ENCODE measurements around the gene CHD6. TPM values are rescaled to one million over a fixed set of nuclear protein-coding genes. Genes with fewer than 3 reads are reported as not detected.

CHD6 gene
- total and polyA plus RNA-seq, 2 of the 13 experiments (the other 11 are each of a cell fraction or from before 2014, with no cell fraction given): 14.4 to 52.0 TPM

DNA sequence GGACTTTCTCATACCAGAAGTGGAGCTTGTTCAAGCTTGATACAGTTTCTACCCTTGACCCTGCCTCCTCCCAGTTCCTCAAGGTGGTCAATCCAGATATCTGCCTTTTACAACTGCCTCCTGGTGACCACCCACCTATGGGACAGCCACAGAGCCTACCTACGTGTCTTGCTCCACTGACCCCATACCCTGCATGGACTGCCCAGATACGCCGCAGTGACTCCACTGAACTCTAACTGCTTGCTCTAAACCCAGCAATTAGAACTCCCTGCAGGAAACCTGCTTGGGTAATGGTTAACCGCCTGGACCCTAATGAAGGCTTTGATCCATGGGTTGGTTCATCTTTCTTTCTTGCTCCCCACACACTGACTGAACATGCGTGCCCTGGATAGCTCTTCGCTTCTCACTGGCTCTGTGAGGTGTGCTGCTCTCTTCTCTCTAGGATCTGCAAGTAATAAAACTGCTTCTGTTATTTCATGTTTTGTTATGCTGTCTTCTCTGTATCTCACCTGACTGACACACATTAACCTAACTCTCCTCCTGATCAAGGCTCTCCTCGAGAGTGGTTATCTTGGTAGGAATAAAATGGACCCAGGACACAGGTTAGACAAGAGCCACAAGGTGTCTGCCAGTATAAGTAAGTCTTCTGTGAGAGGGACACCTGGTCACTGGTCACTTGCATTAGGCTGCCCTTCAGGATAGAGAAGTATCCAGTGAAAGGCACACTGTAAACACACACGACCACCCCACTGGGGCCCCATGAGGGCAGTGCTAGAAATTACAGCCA lies 79.2 kb downstream of the CHD6 start:
- Histone ChIP-seq H3K79me2 (ENCODE audit: insufficient read depth, low read length) (peaks cover 62% of the 10 kb centered on the region), H3K27ac (ENCODE audit: extremely low read length, insufficient read depth, low read length) (peak overlapping the region; percentile 68), H2AFZ (ENCODE audit: low read length) (peak overlapping the region; percentile 30), H3K9me3 (ENCODE audit: low read length) (0 out of 2 replicates have a peak, but pooled peaks cover 5% of the 10 kb centered on the region), H3K4me1 (ENCODE audit: insufficient read depth, low read length) (peaks cover 73% of the 10 kb centered on the region), H3K9ac (ENCODE audit: insufficient read depth, low read depth, low read length) (peak overlapping the region; percentile 42), H4K20me1 (ENCODE audit: insufficient read depth, low read length) (peaks cover 7% of the 10 kb centered on the region; the same call in 1 of the 2 replicates), H3K27me3 (ENCODE audit: control insufficient read depth in 1 of 2, insufficient read depth in 2 of 2, low read length in 2 of 2) (no peaks in the 10 kb centered on the region), H3K36me3 (replicated peaks in 1 of 2; ENCODE audit: control insufficient read depth in 1 of 2, insufficient read depth in 2 of 2, low read length in 2 of 2) (no peaks in the 10 kb centered on the region), H3K4me3 (replicated peaks in 1 of 3; ENCODE audit: insufficient read depth in 1 of 3, low read depth in 2 of 3, low read length in 3 of 3) (peak overlapping the region; percentile 33 to 54 (median 44)), H3K4me2 (ENCODE audit: low read depth, low read length) (peak overlapping the region; percentile 88)
- DNase-seq (ENCODE audit: low spot score): peak; percentile 96
- BruUV-seq (replicated peaks): TSS peak; percentile 77
- ChIA-PET CTCF (ENCODE audit: low intra/inter-chr PET ratio, low total read pairs) (no interaction called here), POLR2A (interaction anchor here (3.1 kb wide), 1 partner anchor 79 kb away, joined by 14 read pairs; the partner anchor contains the start of gene CHD6)
- intact Hi-C loops (cut with micrococcal nuclease; ENCODE audit: unreplicated experiment): loop anchor here (1.0 to 5.0 kb wide), 3 partner anchors 38 to 153 kb away; no protein-coding TSS in a partner anchor
- 4% methylated on average over 8 of the region's 8 CpGs for WGBS (ENCODE audit: low lambda C conversion rate)
- in situ Hi-C loops (cut with HindIII; ENCODE audit: extremely low pct_ligation_motif_present, low pct_unique_long_range_greater_than_20kb): no loop called here
- peak; percentile 99 for ATAC-seq
- peak; percentile 93 for FAIRE-seq
- TF ChIP-seq ZNF33A (CRISPR knock-in tag; IDR thresholded peaks at IDR 0.05; ENCODE audit: borderline replicate concordance) (no peak), ZNF556 (CRISPR knock-in tag; IDR thresholded peaks at IDR 0.05; ENCODE audit: borderline replicate concordance) (peak; percentile 84), BCL6 (CRISPR knock-in tag; IDR thresholded peaks at IDR 0.05) (peak; percentile 56; the same call in 1 of the 2 replicates), KLF6 (CRISPR knock-in tag; IDR thresholded peaks at IDR 0.05) (0 out of 2 replicates have a peak, but pooled peaks have one; percentile 30), ZNF607 (CRISPR knock-in tag; IDR thresholded peaks at IDR 0.05; ENCODE audit: borderline replicate concordance) (no peak; the same call in 1 of the 2 replicates), ZNF766 (CRISPR knock-in tag; IDR thresholded peaks at IDR 0.05; ENCODE audit: borderline replicate concordance) (no peak; the same call in 1 of the 2 replicates), XRCC5 (optimal IDR thresholded peaks at IDR 0.05; ENCODE audit: low read length) (peak; percentile 70), JUNB (CRISPR knock-in tag; IDR thresholded peaks at IDR 0.05; ENCODE audit: borderline replicate concordance) (no peak), ATM (IDR thresholded peaks at IDR 0.05; ENCODE audit: borderline replicate concordance) (no peak), ZBTB49 (CRISPR knock-in tag; IDR thresholded peaks at IDR 0.05; ENCODE audit: borderline replicate concordance) (peak; percentile 65; the same call in 1 of the 2 replicates), RFX5 (IDR thresholded peaks at IDR 0.05; ENCODE audit: low read depth, low read length) (no peak), SMAD3 (CRISPR knock-in tag; IDR thresholded peaks at IDR 0.05) (peak; percentile 46; the same call in 1 of the 2 replicates), IKZF4 (CRISPR knock-in tag; IDR thresholded peaks at IDR 0.05; ENCODE audit: borderline replicate concordance, low read depth, not compliant biosample characterization) (no peak), NKX3-1 (CRISPR knock-in tag; IDR thresholded peaks at IDR 0.05) (no peak; the same call in 1 of the 2 replicates), RORA (CRISPR knock-in tag; IDR thresholded peaks at IDR 0.05) (no peak)
- TF ChIP-seq, protein P1, sequence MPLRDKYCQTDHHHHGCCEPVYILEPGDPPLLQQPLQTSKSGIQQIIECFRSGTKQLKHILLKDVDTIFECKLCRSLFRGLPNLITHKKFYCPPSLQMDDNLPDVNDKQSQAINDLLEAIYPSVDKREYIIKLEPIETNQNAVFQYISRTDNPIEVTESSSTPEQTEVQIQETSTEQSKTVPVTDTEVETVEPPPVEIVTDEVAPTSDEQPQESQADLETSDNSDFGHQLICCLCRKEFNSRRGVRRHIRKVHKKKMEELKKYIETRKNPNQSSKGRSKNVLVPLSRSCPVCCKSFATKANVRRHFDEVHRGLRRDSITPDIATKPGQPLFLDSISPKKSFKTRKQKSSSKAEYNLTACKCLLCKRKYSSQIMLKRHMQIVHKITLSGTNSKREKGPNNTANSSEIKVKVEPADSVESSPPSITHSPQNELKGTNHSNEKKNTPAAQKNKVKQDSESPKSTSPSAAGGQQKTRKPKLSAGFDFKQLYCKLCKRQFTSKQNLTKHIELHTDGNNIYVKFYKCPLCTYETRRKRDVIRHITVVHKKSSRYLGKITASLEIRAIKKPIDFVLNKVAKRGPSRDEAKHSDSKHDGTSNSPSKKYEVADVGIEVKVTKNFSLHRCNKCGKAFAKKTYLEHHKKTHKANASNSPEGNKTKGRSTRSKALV (CRISPR knock-in tag; IDR thresholded peaks at IDR 0.05): peak; percentile 89
- TF ChIP-seq, protein P2, sequence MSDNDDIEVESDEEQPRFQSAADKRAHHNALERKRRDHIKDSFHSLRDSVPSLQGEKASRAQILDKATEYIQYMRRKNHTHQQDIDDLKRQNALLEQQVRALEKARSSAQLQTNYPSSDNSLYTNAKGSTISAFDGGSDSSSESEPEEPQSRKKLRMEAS (IDR thresholded peaks at IDR 0.05): peak; percentile 55
- TF ChIP-seq, protein P3, sequence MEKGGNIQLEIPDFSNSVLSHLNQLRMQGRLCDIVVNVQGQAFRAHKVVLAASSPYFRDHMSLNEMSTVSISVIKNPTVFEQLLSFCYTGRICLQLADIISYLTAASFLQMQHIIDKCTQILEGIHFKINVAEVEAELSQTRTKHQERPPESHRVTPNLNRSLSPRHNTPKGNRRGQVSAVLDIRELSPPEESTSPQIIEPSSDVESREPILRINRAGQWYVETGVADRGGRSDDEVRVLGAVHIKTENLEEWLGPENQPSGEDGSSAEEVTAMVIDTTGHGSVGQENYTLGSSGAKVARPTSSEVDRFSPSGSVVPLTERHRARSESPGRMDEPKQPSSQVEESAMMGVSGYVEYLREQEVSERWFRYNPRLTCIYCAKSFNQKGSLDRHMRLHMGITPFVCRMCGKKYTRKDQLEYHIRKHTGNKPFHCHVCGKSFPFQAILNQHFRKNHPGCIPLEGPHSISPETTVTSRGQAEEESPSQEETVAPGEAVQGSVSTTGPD (CRISPR knock-in tag; IDR thresholded peaks at IDR 0.05): no peak; the same call in 1 of the 2 replicates

All from HepG2 (cell line).